HG03097 (cell line): ENCODE results near the gene TPCN2.
"Not testable (repeated sequence)": the region's sequence is repeated elsewhere in the genome, so short reads cannot be mapped to it uniquely, and the experiment has no call there.

ENCODE experiments used
- ATAC-seq: cut with Tn5 transposase; IDR thresholded peaks from one replicate; pipeline ENCODE4 v1.9.1; 2021; ENCODE audit not compliant: unreplicated experiment, low FRiP score

The TPCN2 gene

GRCh38 chr11:69073469-69073868 lies 24.7 kb downstream of the TPCN2 start:
- no peak for ATAC-seq

DNA sequence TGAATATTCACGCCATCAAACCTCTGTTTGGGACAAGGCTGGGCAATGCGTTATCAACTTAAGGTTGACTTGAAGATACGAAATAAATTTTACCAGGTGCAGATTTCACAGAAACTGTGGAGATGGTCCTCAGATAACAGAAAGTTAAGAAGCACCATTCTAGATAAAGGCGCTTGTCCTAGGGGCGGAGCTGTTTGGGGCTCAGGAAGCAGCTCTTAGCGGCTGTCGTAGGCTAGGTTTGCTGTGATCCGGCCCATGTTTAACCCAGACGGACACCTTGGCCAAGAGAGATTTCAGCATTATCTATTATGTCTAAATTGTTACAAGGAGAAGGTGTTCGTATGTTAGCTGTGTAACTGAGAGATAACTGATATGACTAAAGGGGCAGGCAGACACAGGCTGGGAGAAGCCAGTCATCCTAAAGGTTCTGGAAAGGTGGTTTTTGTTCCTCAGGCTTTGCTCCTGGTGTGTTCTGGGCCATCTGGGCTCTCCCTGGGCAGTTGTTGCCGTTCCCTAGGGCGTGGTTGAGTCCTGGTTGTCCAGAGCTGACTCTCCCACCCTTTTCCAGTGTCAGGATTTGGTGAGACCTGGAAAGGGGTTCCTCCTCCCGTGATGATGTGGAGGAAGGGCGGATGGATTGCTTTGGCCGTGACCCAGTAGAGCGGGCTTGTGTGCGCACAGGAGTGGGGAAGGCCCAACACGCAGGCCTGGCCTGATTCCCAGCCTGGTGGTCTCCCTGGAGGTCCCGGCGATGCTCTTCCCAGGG lies 25.8 kb downstream of the TPCN2 start:
- no peak for ATAC-seq

- no peak for ATAC-seq
These were observed 26.8 kb downstream of the TPCN2 start for GRCh38 chr11:69075421-69076128.

- ATAC-seq: no peak
These were observed 27.5 kb downstream of the TPCN2 start for GRCh38 chr11:69076129-69076791.

GRCh38 chr11:69076977-69077376 lies 28.2 kb downstream of the TPCN2 start:
- not testable (repeated sequence) for ATAC-seq

GRCh38 chr11:69078508-69078907 lies 29.8 kb downstream of the TPCN2 start:
- no peak for ATAC-seq

GRCh38 chr11:69078930-69079605 lies 30.3 kb downstream of the TPCN2 start:
- ATAC-seq: no peak

GRCh38 chr11:69079661-69080256 lies 31.0 kb downstream of the TPCN2 start:
- ATAC-seq: no peak

DNA sequence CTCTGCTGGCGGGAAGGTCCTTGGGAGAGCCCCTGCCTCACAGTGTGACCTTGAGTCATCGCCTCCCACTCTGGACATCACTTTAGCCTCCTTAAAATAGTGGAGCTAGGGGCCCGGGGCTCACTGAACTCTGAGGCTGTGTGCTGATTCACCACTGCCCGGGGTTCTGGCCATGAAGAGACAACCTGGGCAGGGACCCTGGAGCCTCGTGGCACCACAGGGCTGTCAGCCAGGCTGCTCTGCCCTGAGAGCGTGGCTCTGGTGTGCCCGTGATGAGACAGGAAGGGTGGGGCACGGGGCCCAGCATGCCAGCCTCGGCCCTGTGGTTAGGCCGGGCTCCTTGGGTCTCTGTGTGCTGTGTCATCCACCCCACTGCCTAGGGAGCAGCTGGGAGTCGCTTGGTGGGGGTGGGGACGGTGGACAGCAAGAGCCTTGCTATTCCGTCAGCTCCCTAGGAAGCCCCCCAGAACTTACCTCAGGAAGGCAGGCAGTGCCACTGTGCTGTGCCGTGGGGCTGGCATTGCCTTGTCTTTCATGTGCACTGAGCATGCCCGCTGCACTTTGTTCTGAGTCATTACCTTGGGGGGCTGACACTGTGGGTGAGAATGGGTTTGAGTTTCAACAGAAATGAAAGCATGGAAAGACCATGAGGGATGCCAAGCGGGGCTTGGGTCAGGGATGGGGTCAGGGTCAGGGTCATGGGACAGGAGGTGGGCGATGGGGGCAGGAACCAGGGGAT lies 31.7 kb downstream of the TPCN2 start:
- no peak for ATAC-seq

- no peak for ATAC-seq
These were observed 32.4 kb downstream of the TPCN2 start for GRCh38 chr11:69081180-69081579.

- no peak for ATAC-seq
These were observed 35.0 kb downstream of the TPCN2 start for GRCh38 chr11:69083531-69084247.

- ATAC-seq: no peak
These were observed 35.6 kb downstream of the TPCN2 start for GRCh38 chr11:69084371-69084770.

DNA sequence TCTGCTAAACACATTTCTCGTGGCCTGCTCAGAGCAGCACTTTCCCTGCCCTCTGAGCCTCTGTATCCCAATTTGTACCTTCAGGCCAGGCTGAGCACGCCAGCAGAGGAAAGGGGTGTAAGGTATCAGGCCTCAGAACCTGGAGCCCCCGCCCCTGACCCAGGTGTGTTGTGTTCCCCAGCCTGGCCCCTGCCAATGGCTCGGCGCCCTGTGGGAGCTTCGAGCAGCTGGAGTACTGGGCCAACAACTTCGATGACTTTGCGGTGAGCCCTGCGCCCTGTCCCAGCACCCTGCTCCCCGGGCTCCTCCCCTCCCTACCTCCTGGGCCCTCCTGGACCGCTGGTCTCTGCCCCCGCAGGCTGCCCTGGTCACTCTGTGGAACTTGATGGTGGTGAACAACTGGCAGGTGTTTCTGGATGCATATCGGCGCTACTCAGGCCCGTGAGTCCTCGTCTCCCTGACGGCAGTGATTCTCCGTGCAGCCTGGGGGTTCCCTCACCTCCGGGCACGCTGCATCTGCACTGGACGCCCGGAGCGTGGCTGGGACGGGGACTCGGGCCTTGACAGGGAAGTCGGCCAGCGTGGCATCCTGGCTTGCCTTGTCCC lies 36.9 kb downstream of the TPCN2 start:
- ATAC-seq: no peak

GRCh38 chr11:69086152-69087132 lies 37.7 kb downstream of the TPCN2 start:
- ATAC-seq: no peak

GRCh38 chr11:69087133-69087524 lies 38.4 kb downstream of the TPCN2 start:
- ATAC-seq: no peak

- no peak for ATAC-seq
These were observed 39.1 kb downstream of the TPCN2 start for GRCh38 chr11:69087811-69088210.

GRCh38 chr11:69088676-69089146 lies 40.0 kb downstream of the TPCN2 start:
- no peak for ATAC-seq

DNA sequence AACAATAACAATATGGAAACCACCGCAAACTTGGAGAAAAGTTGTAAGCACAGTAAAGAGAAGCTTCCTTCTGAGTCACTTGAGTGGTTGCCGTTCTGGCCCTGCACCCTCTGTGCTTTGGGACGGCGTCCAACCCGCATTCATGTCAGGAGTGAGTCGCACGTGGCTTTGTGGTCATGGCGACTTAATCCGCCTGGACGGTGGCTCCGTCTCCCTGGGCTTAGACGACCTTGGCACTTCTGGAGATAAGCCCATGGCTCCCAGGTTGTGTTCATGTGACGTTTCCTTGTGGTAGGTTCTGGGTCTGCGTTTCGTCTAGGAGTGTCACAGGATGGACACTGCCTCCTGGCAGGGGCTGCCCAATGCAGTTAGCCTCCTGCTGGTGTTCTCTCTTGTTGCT lies 40.5 kb downstream of the TPCN2 start:
- ATAC-seq: no peak
